Measurements from ENCODE around the gene SUSD1. TPM values are rescaled to one million over a fixed set of nuclear protein-coding genes. Genes with fewer than 3 reads are reported as not detected.

SUSD1 gene
- total and polyA plus RNA-seq, 10 donors, result 4.4 to 26.8 (median 20.2) TPM

- intact Hi-C loops (cut with DNase I; ENCODE audit: low total_unique reads), result no loop called here
- Histone ChIP-seq H3K36me3 (peaks cover 0 to 25% (median 9%) of the 10 kb centered on the region in 6 donors), H3K9me3 (no peaks in the 10 kb centered on the region), H3K27me3 (replicated peaks in 1 of 7) (no peaks in the 10 kb centered on the region), H3K27ac (no peak overlapping the region), H3K4me3 (no peak overlapping the region), H3K4me1 (no peaks in the 10 kb centered on the region)
- no peak for DNase-seq
- WGBS, 5 donors, result 91 to 96% (median 92%) methylated on average over 3 of the region's 3 CpGs
- TF ChIP-seq POLR2A (IDR thresholded peaks at IDR 0.05) (no peak), POLR2AphosphoS5 (IDR thresholded peaks at IDR 0.05) (no peak), CTCF (IDR thresholded peaks at IDR 0.05 in 8 of 11, conservative IDR thresholded peaks at IDR 0.05 in 3 of 11) (no peak)
Observed at GRCh38 chr9:112127281-112127680, 47.8 kb downstream of the SUSD1 start.

GRCh38 chr9:112125951-112126388, 49.1 kb downstream of the SUSD1 start:
- WGBS, 5 donors, result 84 to 96% (median 91%) methylated on average over 1 of the region's 1 CpG
- no peaks in the 10 kb centered on the region for H3K27me3 ChIP-seq (replicated peaks in 1 of 7)
- H3K4me3 ChIP-seq, result no peak overlapping the region
- H3K9me3 ChIP-seq, result no peaks in the 10 kb centered on the region
- intact Hi-C loops (cut with DNase I; ENCODE audit: low total_unique reads), result no loop called here
- no peaks in the 10 kb centered on the region for H3K4me1 ChIP-seq
- peaks cover 0 to 35% (median 15%) of the 10 kb centered on the region in 6 donors for H3K36me3 ChIP-seq
- DNase-seq, result no peak
- no peak overlapping the region for H3K27ac ChIP-seq
- no peak for TF ChIP-seq POLR2A (IDR thresholded peaks at IDR 0.05)

GRCh38 chr9:112124156-112124555, 50.9 kb downstream of the SUSD1 start:
- H3K9me3 ChIP-seq, result no peaks in the 10 kb centered on the region
- no peak overlapping the region for H3K27ac ChIP-seq
- DNase-seq, result no peak
- no peak for TF ChIP-seq CTCF (IDR thresholded peaks at IDR 0.05 in 8 of 11, conservative IDR thresholded peaks at IDR 0.05 in 3 of 11)
- no peak for TF ChIP-seq POLR2AphosphoS5 (IDR thresholded peaks at IDR 0.05)
- TF ChIP-seq POLR2A (IDR thresholded peaks at IDR 0.05), result no peak
- intact Hi-C loops (cut with DNase I; ENCODE audit: low total_unique reads), result no loop called here
- 97 to 99% (median 98%) methylated on average over 5 of the region's 5 CpGs for WGBS, 5 donors
- no peaks in the 10 kb centered on the region for H3K27me3 ChIP-seq (replicated peaks in 1 of 7)
- no peaks in the 10 kb centered on the region for H3K4me1 ChIP-seq
- H3K4me3 ChIP-seq, result no peak overlapping the region
- peaks cover 0 to 53% (median 15%) of the 10 kb centered on the region in 6 donors for H3K36me3 ChIP-seq

GRCh38 chr9:112121633-112122032, 53.5 kb downstream of the SUSD1 start:
- no peaks in the 10 kb centered on the region for H3K27me3 ChIP-seq (replicated peaks in 1 of 7)
- intact Hi-C loops (cut with DNase I; ENCODE audit: low total_unique reads), result no loop called here
- H3K4me1 ChIP-seq, result no peaks in the 10 kb centered on the region
- no peak overlapping the region for H3K27ac ChIP-seq
- peaks cover 0 to 66% (median 15%) of the 10 kb centered on the region in 6 donors for H3K36me3 ChIP-seq
- TF ChIP-seq POLR2AphosphoS5 (IDR thresholded peaks at IDR 0.05) (no peak), POLR2A (IDR thresholded peaks at IDR 0.05) (no peak), CTCF (IDR thresholded peaks at IDR 0.05 in 8 of 11, conservative IDR thresholded peaks at IDR 0.05 in 3 of 11) (no peak)
- no peak for DNase-seq
- WGBS, 5 donors, result 92 to 96% (median 93%) methylated on average over 4 of the region's 4 CpGs
- H3K9me3 ChIP-seq, result no peaks in the 10 kb centered on the region
- H3K4me3 ChIP-seq, result no peak overlapping the region

GRCh38 chr9:112120439-112120925, 54.6 kb downstream of the SUSD1 start:
- DNase-seq, result no peak
- H3K27me3 ChIP-seq (replicated peaks in 1 of 7), result no peaks in the 10 kb centered on the region
- no peaks in the 10 kb centered on the region for H3K4me1 ChIP-seq
- WGBS, 5 donors, result 91 to 96% (median 94%) methylated on average over 2 of the region's 2 CpGs
- H3K4me3 ChIP-seq, result no peak overlapping the region
- TF ChIP-seq POLR2A (IDR thresholded peaks at IDR 0.05) (no peak), CTCF (IDR thresholded peaks at IDR 0.05 in 8 of 11, conservative IDR thresholded peaks at IDR 0.05 in 3 of 11) (no peak), POLR2AphosphoS5 (IDR thresholded peaks at IDR 0.05) (no peak)
- intact Hi-C loops (cut with DNase I; ENCODE audit: low total_unique reads), result no loop called here
- no peaks in the 10 kb centered on the region for H3K9me3 ChIP-seq
- no peak overlapping the region for H3K27ac ChIP-seq
- peaks cover 0 to 76% (median 15%) of the 10 kb centered on the region in 6 donors for H3K36me3 ChIP-seq

Measured in spleen (tissue), 11 donors.